HG03175 (cell line): ENCODE measurements around the gene GDF10.

Source experiments
- ATAC-seq: cut with Tn5 transposase; IDR thresholded peaks from one replicate; pipeline ENCODE4 v1.9.1; 2021; ENCODE audit warnings: mild to moderate bottlenecking, moderate library complexity; ENCODE audit not compliant: unreplicated experiment

The GDF10 gene

DNA sequence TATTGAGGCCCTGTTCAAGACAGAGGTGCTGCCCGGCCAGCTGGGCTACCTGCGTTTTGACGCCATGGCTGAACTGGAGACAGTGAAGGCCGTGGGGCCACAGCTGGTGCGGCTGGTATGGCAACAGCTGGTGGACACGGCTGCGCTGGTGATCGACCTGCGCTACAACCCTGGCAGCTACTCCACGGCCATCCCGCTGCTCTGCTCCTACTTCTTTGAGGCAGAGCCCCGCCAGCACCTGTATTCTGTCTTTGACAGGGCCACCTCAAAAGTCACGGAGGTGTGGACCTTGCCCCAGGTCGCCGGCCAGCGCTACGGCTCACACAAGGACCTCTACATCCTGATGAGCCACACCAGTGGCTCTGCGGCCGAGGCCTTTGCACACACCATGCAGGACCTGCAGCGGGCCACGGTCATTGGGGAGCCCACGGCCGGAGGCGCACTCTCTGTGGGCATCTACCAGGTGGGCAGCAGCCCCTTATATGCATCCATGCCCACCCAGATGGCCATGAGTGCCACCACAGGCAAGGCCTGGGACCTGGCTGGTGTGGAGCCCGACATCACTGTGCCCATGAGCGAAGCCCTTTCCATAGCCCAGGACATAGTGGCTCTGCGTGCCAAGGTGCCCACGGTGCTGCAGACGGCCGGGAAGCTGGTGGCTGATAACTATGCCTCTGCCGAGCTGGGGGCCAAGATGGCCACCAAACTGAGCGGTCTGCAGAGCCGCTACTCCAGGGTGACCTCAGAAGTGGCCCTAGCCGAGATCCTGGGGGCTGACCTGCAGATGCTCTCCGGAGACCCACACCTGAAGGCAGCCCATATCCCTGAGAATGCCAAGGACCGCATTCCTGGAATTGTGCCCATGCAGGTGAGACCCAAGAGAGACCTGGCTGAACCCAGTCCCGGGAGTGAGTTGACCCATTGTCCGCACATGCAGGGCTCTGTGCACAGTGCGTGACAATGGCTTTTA, 51.0 kb downstream of the GDF10 start:
- ATAC-seq: no peak

DNA sequence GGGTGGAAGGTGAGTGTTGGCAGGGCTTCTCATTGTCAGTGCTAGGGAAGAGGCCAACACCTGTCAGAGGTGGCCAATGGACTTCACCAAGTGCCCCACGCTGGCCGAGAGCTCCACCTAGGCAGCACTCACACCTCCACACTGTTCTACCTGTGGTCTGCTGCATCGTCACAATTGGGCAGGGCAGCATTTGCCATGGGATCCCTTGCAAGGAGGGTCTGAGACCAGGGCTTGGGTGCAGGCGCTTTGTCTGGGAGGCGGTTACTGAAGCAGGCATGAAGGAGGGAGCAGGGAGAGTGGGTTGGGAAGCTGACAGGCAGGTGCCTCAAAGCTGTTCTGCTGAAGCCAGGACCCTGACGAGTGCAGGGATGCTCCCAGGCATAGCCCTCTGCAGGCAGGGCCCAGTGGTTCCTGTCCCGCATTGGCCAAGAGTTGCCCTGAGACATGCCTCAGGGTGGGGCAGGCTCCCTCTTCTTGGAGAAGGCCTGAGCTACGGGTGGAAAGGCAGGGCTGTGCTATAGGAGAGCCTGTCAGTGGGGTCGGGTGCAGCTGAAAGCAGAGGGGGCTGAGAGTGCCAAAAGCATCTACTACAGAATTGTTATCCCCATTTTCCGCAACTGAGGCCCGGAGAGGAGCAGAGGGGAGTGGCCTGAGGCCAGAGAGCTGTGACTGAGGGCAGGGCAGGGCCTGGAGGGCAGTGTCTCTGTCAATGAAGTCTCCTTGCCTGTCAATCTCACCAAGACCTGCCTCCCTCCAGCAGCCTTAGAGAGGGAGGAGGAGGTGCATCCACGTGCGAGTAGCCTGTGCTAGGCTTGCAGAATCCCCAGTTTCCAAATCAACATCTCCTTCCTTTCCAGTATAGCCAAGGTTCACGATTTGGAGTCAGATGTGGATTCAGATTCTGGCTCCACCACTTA, 52.2 kb downstream of the GDF10 start:
- no peak for ATAC-seq

DNA sequence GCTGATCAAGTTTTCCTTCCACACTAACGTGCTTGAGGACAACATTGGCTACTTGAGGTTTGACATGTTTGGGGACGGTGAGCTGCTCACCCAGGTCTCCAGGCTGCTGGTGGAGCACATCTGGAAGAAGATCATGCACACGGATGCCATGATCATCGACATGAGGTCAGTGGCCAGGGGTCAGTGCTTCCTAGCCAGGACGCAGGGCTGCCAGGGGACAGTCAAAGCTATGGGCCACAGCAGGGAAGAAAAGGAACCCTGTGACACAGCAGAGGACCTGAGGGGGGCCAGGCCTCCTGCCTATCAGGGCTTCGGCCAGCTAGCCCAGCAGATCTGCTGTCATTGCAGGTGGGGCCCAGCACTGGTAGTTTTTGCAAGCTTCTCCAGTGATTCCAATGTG, 53.4 kb downstream of the GDF10 start:
- ATAC-seq: no peak

DNA sequence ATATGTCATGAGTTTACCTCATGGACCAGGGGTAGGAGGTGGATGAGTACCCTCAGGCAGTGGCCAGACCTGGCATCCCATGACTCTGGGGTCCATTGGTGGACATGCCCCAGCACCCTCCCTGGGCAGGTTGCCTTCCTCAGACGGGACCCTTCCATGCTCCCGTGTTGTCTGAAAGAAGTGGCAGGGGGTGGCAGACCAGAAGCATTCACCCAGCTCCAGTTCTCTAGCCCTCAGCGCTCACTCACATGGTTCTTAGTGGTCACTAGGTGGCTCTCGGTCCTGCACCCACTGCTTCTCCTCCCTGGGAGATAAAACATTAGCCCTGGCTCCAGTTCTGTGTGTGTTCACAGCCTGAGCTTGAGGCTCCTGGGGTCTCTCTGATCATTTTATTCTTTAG, 54.2 kb downstream of the GDF10 start:
- ATAC-seq: no peak

DNA sequence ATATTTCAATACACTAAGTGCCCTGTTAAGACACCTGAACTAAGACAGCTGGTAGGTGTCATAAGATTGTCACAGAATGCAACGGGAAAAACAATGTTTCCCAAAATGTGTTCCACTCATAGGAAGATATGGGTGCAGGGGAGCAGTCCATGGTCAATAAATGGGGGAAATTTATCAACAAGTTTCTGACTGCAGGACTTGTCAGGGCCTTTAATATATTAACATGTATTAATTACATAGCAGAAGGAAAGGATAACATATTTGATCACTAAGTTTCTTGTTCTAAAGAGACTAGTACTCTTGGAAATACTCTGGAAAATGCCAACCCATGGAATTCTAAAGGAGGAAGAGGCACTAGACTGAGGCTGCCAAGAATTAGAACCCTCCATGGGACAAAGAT, 54.9 kb downstream of the GDF10 start:
- no peak for ATAC-seq

DNA sequence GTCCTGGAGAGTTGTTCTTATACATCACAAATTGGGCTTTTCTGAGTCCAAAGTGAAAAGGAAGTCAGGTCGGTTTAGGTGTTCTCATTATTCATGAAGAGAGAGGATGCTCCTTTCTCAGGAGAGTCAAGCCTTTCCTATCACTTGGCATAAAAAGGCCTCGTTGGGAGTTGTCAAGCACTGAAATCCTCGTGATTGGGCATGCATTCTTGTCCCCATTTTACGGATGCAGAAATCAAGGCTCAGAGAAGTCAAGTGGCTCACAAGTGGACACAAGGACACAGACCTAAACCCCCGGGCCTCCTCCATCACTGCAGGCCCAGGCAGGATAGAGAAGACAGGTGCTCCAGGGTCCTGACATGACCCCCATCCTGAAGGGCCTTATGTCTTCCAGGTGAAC, 56.7 kb downstream of the GDF10 start:
- no peak for ATAC-seq

DNA sequence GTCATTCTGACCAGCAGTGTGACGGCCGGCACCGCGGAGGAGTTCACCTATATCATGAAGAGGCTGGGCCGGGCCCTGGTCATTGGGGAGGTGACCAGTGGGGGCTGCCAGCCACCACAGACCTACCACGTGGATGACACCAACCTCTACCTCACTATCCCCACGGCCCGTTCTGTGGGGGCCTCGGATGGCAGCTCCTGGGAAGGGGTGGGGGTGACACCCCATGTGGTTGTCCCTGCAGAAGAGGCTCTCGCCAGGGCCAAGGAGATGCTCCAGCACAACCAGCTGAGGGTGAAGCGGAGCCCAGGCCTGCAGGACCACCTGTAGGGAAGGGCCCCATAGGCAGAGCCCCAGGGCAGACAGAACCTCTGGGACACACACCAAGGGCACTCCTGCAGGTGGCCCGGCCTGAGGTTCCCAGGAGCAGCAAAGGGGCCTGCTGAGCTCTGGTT, 57.2 kb downstream of the GDF10 start:
- ATAC-seq: no peak

DNA sequence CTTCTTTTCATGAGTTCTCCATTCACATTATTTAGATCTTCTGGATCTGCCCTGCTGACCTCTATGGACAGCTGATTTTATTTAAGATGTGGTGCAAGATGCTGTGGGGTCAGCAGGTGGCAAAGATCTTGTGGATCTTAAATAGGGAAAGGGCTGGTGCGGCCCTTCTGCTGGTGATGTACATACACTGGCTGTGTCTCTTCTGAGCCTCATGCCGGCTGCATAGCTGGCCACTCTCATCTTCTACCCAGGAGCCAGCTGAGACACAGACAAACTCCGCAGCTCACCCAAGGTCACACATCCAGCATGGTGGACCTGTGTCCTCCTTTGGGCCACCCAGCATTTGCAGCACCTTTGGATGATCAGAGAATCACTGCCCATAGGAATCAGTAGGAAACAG, 57.9 kb downstream of the GDF10 start:
- no peak for ATAC-seq

DNA sequence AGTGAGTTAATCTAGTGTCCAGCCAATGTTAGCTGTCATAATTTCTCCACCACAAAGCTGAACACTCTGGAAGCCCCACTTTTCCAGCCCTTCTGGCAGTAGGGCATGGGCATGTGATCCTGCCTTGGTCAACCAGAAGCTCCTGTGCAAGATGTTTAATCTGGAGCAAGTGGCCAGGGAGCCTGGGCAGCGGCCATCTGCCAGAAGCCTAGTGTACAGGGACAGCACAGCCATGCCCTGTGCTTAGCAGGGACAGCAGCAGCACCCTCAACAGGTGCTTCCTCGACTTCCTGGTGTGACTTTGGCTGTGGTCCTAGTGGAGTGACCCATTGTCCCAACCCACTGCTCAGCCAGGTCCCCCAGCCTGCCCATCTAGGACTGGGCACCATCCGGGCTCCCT, 58.5 kb downstream of the GDF10 start:
- no peak for ATAC-seq

DNA sequence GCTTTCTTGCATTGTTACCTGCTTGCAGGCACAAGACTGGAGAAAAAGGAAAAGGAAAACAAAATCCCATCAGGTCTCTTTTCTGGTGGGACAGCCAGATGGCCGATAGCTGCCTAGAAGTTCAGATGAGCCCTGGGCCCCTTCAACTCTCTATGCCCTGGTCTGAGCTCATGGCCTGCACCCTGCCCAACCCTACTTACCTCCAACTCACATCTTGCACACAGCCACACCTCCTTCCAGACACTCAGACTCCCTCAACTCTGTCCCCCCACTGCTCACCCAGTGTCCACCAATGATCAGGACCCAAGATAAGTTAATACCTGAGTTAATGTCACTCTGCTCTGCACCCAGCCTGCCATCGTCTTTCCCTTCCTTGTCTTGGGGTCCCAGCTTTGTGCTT, 59.1 kb downstream of the GDF10 start:
- no peak for ATAC-seq

DNA sequence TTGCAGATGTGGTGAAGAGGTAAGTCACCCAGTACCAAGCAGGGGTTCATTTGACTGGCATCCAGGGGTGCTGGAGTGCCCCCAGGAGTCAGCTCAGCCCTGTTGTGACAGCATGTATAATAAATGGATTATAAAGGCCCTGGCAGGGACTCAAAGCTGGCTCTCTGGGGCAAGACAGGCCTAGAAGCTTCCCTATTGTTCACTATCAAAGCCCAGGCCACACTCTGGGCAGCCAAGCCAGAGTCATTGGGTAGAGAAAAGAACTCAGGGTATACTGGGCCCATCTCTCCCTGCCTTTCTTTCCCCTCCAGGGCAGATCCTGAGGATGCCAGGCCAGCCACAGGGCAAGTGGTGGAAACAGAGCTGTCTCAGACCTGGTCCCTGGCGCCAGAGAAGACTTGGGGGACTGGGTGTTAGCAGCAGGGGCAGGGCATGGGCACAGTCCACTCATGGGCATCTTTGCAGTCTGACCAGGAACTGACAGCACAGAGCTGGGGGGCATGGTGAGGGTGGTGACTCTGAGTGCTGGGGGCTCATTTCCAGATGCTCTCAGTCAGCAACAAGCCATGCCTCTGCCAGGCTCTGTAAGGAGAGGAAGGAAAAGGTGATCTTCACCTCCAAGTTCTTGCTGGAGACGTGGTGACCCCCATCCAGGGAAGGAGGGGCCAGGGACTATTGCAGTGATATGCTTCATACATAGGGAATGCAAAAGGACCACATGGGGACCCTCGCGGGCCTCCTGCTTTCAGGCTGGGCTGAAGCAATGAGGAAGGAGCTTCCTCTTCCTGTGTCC, 59.8 kb downstream of the GDF10 start:
- no peak for ATAC-seq

DNA sequence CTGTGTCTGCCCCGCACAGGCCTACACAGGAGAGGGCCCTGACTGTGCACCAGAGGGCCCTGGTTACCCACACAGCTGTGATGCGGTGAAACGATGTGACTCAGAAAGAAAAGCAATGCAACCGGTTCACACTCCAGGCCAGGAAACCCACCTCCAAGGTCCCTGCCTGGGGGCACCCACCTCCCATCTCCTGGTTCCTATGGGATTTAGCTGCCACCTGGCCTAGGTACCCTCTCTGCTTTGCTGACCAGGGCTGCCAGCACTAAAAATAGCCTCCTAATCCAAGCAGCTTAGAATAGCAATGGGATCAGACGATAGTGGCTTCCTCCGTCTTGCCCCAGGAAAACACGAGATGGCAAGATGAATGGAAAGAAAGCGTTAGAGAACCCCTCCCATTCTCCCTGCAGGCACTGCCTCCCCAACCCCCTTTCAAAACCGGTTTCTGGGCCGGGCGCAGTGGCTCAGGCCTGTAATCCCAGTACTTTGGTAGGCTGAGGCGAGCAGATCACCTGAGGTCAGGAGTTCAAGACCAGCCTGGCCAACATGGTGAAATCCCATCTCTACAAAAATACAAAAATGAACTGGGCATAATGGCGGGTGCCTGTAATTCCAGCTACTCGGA, 60.5 kb downstream of the GDF10 start:
- no peak for ATAC-seq

DNA sequence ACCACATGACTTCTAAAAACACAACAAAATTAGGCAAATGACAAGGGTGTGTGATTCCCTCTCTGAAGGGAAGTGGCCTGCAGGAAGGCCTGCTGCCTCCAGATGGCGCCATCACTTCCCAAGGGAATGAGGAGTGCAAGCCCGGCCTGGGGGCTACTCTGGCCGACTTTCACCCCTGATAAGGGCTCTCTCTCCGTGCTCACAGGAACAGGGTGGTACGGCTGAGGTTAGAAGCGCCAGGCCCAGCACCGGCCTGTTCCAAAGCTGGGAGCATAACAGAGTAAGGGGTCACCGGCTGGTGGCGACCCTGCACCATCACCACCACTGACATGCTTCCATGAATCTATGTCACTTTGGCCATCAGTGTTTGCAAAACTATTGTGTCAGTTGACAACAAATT, 61.3 kb downstream of the GDF10 start:
- no peak for ATAC-seq

DNA sequence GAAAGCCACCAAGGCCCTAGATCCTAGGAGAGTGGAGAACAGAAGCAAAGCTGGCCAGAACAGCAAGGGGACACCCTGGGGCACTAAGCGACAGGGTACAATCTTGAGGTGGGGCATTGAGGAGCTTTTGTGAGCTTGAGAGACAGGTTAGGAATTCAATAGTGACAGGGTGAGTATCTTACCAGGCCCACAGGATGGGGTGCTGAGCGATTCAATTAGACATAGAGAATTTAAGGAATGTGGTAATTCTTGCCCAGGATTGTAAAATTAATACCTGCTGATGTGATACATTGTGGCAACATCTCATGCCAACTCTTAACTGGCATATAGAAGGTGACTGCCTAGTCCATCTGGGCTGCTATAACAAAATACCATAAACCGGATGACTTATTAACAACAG, 62.2 kb downstream of the GDF10 start:
- ATAC-seq: no peak
